HepG2 (cell line): ENCODE data around the gene SYNJ2. TPM values are rescaled to one million over a fixed set of nuclear protein-coding genes. Genes with fewer than 3 reads are reported as not detected.

Experiments
- ATF5 ChIP-seq: sonication (generic); formaldehyde crosslinking; IDR thresholded peaks from 2 replicates; pipeline ENCODE4 v1.4.0; 2020; ENCODE audit warnings: mild to moderate bottlenecking, low read depth, missing genetic modification reagents
- GLMP ChIP-seq: sonication (generic); formaldehyde crosslinking; IDR thresholded peaks from 2 replicates; pipeline ENCODE4 v1.9.0; 2021; ENCODE audit warnings: missing genetic modification reagents, mild to moderate bottlenecking, borderline replicate concordance
- JARID2 ChIP-seq: sonication (generic); formaldehyde crosslinking; IDR thresholded peaks from 2 replicates; pipeline ENCODE4 v1.8.1; 2023; ENCODE audit warnings: missing genetic modification reagents, inconsistent platforms; ENCODE audit not compliant: insufficient replicate concordance
- MAFK ChIP-seq, 2 experiments: IDR thresholded peaks in 1 of 2; conservative IDR thresholded peaks in 1 of 2; 2 replicates each; pipeline ENCODE4 v1.6.1; 2011; ENCODE audit warnings: improper control_type of control experiment in 2 of 2, low read length in 2 of 2
- MBD4 ChIP-seq: IDR thresholded peaks from 2 replicates; pipeline ENCODE4 v1.6.1; 2012; ENCODE audit warnings: low read length, inconsistent platforms, borderline replicate concordance
- NCOA5 ChIP-seq: sonication (generic); formaldehyde crosslinking; IDR thresholded peaks from 2 replicates; pipeline ENCODE4 v1.4.0; 2020; ENCODE audit warnings: missing genetic modification reagents
- PAF1 ChIP-seq: IDR thresholded peaks from 2 replicates; pipeline ENCODE4 v1.6.1; 2016; ENCODE audit warnings: missing genetic modification reagents, missing compliant biosample characterization
- PHF20 ChIP-seq: sonication (generic); formaldehyde crosslinking; IDR thresholded peaks from 2 replicates; pipeline ENCODE4 v1.5.0; 2020; ENCODE audit warnings: mild to moderate bottlenecking, missing genetic modification reagents
- RERE ChIP-seq: IDR thresholded peaks from 2 replicates; pipeline ENCODE4 v1.6.1; 2016; ENCODE audit warnings: low read depth, missing genetic modification reagents, missing compliant biosample characterization
- SNAPC2 ChIP-seq: sonication (generic); formaldehyde crosslinking; IDR thresholded peaks from 2 replicates; pipeline ENCODE4 v1.8.1; 2022; ENCODE audit warnings: mild to moderate bottlenecking, missing genetic modification reagents
- SOX5 ChIP-seq: IDR thresholded peaks from 2 replicates; pipeline ENCODE4 v1.6.1; 2016; ENCODE audit warnings: borderline replicate concordance
- TBX2 ChIP-seq: sonication (generic); formaldehyde crosslinking; IDR thresholded peaks from 2 replicates; pipeline ENCODE4 v1.5.0; 2020; ENCODE audit warnings: missing genetic modification reagents, mild to moderate bottlenecking, borderline replicate concordance
- THAP11 ChIP-seq: IDR thresholded peaks from 2 replicates; pipeline ENCODE4 v1.6.1; 2016; ENCODE audit warnings: missing biosample characterization, missing genetic modification reagents
- ZBTB44 ChIP-seq: sonication (generic); formaldehyde crosslinking; IDR thresholded peaks from 2 replicates; pipeline ENCODE4 v1.4.0; 2020; ENCODE audit warnings: missing genetic modification reagents
- ZNF333 ChIP-seq: sonication (generic); formaldehyde crosslinking; IDR thresholded peaks from 2 replicates; pipeline ENCODE4 v1.4.0; 2020; ENCODE audit warnings: mild to moderate bottlenecking, missing genetic modification reagents, borderline replicate concordance
- ZNF367 ChIP-seq: sonication (generic); formaldehyde crosslinking; IDR thresholded peaks from 2 replicates; pipeline ENCODE4 v1.4.0; 2020; ENCODE audit warnings: missing genetic modification reagents, borderline replicate concordance
- ZNF557 ChIP-seq: sonication (generic); formaldehyde crosslinking; IDR thresholded peaks from 2 replicates; pipeline ENCODE4 v1.4.0; 2020; ENCODE audit warnings: missing genetic modification reagents
- ZNF691 ChIP-seq: sonication (generic); formaldehyde crosslinking; IDR thresholded peaks from 2 replicates; pipeline ENCODE4 v1.4.0; 2020; ENCODE audit warnings: missing genetic modification reagents, low read depth, mild to moderate bottlenecking, borderline replicate concordance
- polyA plus RNA-seq, 8 experiments: library from polyadenylated mRNA; depleted of rRNA in 3 of 8; stranded (reverse) in 7 of 8; unstranded in 1 of 8; fragments of >200 nt; fragmentation: Illumina TruSeq in 4 of 8; extraction: Trizol in 4 of 8; gene quantifications; 2 replicates each; pipeline versions ENCODE4 v1.2.1 to v1.2.3, GENCODE V29; 2011 to 2016; ENCODE audit warnings: low read depth in 4 of 8, missing spikeins in 1 of 8, mixed read lengths in 1 of 8; ENCODE audit not compliant: insufficient read depth in 1 of 8
- total RNA-seq, 5 experiments: library from RNA; depleted of rRNA; stranded (reverse); fragments of >200 nt; fragmentation: Illumina TruSeq; extraction: Trizol; gene quantifications; 2 replicates each; pipeline ENCODE4 v1.2.3, GENCODE V29; 2016; ENCODE audit warnings: low read depth in 1 of 5

SYNJ2 gene
- total and polyA plus RNA-seq, 2 of the 13 experiments (the other 11 are each of a cell fraction or from before 2014, with no cell fraction given) = 39.1 to 57.6 TPM

GRCh38 chr6:157954150-157955117 is 27.2 kb upstream of the SYNJ2 start (continued):
- TF ChIP-seq GLMP (CRISPR knock-in tag) (no peak), PHF20 (CRISPR knock-in tag) (peak; percentile 69; the same call in 1 of the 2 replicates), ATF5 (CRISPR knock-in tag) (no peak; the same call in 1 of the 2 replicates), MBD4 (no peak), ZBTB44 (CRISPR knock-in tag) (no peak), ZNF557 (CRISPR knock-in tag) (0 out of 2 replicates have a peak, but pooled peaks have one; percentile 84), MAFK (conservative IDR thresholded peaks at IDR 0.05 in 1 of 2, IDR thresholded peaks at IDR 0.05 in 1 of 2; ENCODE audit: low read length in 2 of 2) (no peak), THAP11 (CRISPR knock-in tag) (peak; percentile 65), ZNF691 (CRISPR knock-in tag) (peak; percentile 93; the same call in 1 of the 2 replicates), NCOA5 (CRISPR knock-in tag) (0 out of 2 replicates have a peak, but pooled peaks have one; percentile 49), TBX2 (peak; percentile 94), SOX5 (CRISPR knock-in tag) (peak; percentile 89), ZNF333 (0 out of 2 replicates have a peak, but pooled peaks have one; percentile 48), JARID2 (CRISPR knock-in tag) (peak; percentile 90), ZNF367 (no peak), PAF1 (no peak), SNAPC2 (peak; percentile 68; the same call in 1 of the 2 replicates), RERE (peak; percentile 68; the same call in 1 of the 2 replicates)
